ENCODE data around the gene DPPA5. TPM values are rescaled to one million over a fixed set of nuclear protein-coding genes. Genes with fewer than 3 reads are reported as not detected.

DPPA5 gene
- total RNA-seq, 1 experiment from 2014 or later = 1.2 TPM

DNA sequence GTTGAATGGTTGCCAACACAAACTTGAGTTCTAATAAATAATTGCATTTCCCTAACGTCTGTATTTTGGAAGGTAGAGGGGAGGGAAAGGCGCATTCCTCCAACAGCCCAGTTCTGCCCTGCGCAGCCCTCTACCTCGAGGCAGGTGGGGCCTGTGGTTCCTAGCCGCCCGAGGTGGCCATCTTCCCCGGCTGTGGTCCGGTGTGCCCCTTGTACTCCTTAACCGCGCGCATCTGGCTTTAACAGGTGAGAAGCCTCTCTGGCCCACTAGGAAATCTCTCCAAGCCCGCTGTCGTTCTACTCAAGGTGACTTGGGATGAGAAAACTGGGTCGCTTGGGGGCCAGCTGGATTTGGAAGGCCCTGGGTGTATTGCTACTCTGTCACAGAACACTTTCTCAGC, 10.0 kb upstream of the DPPA5 start:
- no peak overlapping the region for H2BK15ac ChIP-seq (ENCODE audit: low read depth, low read length)
- no peak overlapping the region for H3K27ac ChIP-seq (ENCODE audit: insufficient read length, low read depth, low read length)
- peaks cover 2% of the 10 kb centered on the region; the same call in 1 of the 2 replicates for H3K4me1 ChIP-seq (ENCODE audit: insufficient read depth, low read length)
- no peak overlapping the region for H2BK120ac ChIP-seq (ENCODE audit: low read depth, low read length, poor library complexity, severe bottlenecking)
- no peaks in the 10 kb centered on the region for H4K20me1 ChIP-seq (ENCODE audit: control insufficient read depth, insufficient read depth, insufficient read length)
- Mint-ChIP-seq H3K36me3 (ENCODE audit: insufficient read depth in 1 of 3, low read depth in 3 of 3) (peaks cover 0 to 2% (median 0%) of the 10 kb centered on the region in 3 experiments; a peak in 1 of 7 replicates), H3K27me3 (ENCODE audit: low read depth) (no peaks in the 10 kb centered on the region), H3K4me1 (peaks cover 10 to 13% of the 10 kb centered on the region in 2 experiments), H3K4me3 (no peak overlapping the region), H3K27ac (no peak overlapping the region), H3K9me3 (peaks cover 0 to 3% of the 10 kb centered on the region in 2 experiments; a peak in 3 of 5 replicates)
- no peak overlapping the region for H2AK5ac ChIP-seq (ENCODE audit: insufficient read length, low read length)
- H3K23ac ChIP-seq (ENCODE audit: insufficient read length, low read depth, low read length) = no peak overlapping the region
- H4K5ac ChIP-seq (ENCODE audit: insufficient read length, low read depth, low read length) = no peak overlapping the region
- H3K23me2 ChIP-seq (ENCODE audit: insufficient read length, low read depth, low read length, poor library complexity, severe bottlenecking) = no peaks in the 10 kb centered on the region
- H3K14ac ChIP-seq (ENCODE audit: insufficient read depth, low read length) = no peak overlapping the region
- H3K4me2 ChIP-seq (ENCODE audit: insufficient read depth, insufficient read length, low read length) = no peak overlapping the region
- TF ChIP-seq, protein P1, sequence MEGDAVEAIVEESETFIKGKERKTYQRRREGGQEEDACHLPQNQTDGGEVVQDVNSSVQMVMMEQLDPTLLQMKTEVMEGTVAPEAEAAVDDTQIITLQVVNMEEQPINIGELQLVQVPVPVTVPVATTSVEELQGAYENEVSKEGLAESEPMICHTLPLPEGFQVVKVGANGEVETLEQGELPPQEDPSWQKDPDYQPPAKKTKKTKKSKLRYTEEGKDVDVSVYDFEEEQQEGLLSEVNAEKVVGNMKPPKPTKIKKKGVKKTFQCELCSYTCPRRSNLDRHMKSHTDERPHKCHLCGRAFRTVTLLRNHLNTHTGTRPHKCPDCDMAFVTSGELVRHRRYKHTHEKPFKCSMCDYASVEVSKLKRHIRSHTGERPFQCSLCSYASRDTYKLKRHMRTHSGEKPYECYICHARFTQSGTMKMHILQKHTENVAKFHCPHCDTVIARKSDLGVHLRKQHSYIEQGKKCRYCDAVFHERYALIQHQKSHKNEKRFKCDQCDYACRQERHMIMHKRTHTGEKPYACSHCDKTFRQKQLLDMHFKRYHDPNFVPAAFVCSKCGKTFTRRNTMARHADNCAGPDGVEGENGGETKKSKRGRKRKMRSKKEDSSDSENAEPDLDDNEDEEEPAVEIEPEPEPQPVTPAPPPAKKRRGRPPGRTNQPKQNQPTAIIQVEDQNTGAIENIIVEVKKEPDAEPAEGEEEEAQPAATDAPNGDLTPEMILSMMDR (conservative IDR thresholded peaks at IDR 0.05) = no peak
- H3K9me3 ChIP-seq (ENCODE audit: control insufficient read depth, low read depth, low read length) = no peaks in the 10 kb centered on the region
- no peaks in the 10 kb centered on the region for H3K27me3 ChIP-seq (ENCODE audit: insufficient read depth, low read length)
- no peak overlapping the region for H4K91ac ChIP-seq (ENCODE audit: insufficient read length, low read depth, low read length)
- H3T11ph ChIP-seq (ENCODE audit: low read length) = no peak overlapping the region
- H2AFZ ChIP-seq (ENCODE audit: low read length) = no peak overlapping the region
- H3K79me1 ChIP-seq (ENCODE audit: insufficient read depth, low read depth, low read length, poor library complexity, severe bottlenecking) = no peaks in the 10 kb centered on the region
- no peak overlapping the region for H3K9ac ChIP-seq (ENCODE audit: extremely low read depth, insufficient read length, low read length)
- H3K79me2 ChIP-seq (ENCODE audit: insufficient read depth, low read length) = no peaks in the 10 kb centered on the region
- no peak for DNase-seq
- H2BK5ac ChIP-seq (ENCODE audit: insufficient read length, low read length) = no peak overlapping the region
- no peak overlapping the region for H2BK12ac ChIP-seq (ENCODE audit: insufficient read length, low read depth, low read length)
- no peak overlapping the region for H3K4ac ChIP-seq (ENCODE audit: low read depth, low read length)
- H4K8ac ChIP-seq (replicated peaks; ENCODE audit: insufficient read length, low read depth, low read length) = no peak overlapping the region
- no peak overlapping the region for H2BK20ac ChIP-seq (ENCODE audit: low read depth, low read length, poor library complexity, severe bottlenecking)
- no peak overlapping the region for H3K56ac ChIP-seq (ENCODE audit: insufficient read length, low read depth, low read length)
- WGBS (ENCODE audit: extremely low coverage, insufficient read length, low lambda C conversion rate) = no CpG with 5 or more reads among the region's 14 CpGs
- H3K18ac ChIP-seq (ENCODE audit: insufficient read length, low read depth, low read length) = no peak overlapping the region
